ENCODE measurements around the gene RSPH9. TPM values are rescaled to one million over a fixed set of nuclear protein-coding genes. Genes with fewer than 3 reads are reported as not detected.

The RSPH9 gene
- total RNA-seq, 1 experiment from 2014 or later = not detected

DNA sequence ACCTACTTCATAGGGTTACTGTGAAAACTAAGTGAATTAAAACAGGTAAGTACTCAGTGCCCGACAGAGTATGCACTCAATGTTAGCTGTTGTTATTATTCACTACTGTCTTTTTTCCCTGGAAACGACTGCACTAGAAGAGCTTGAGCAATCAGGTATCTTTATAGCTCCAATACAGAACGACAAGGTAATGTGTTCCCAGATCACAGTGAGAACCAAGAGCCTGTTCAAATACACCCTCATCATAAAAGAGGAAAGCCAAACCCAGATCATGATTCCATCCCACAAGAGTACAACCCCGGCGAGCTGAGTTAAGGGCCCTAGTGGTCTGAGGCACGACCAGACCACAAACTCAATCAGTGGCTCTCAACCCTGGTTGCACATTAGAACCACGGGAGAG lies 32.9 kb downstream of the RSPH9 start:
- Histone ChIP-seq H3K9me3 (replicated peaks) (no peaks in the 10 kb centered on the region), H3K27me3 (replicated peaks) (no peaks in the 10 kb centered on the region), H3K4me3 (no peak overlapping the region), H3K4me1 (replicated peaks) (no peaks in the 10 kb centered on the region; the same call in 1 of the 2 replicates), H3K36me3 (peaks cover 90% of the 10 kb centered on the region), H3K27ac (no peak overlapping the region)
- DNase-seq (ENCODE audit: low read depth in 1 of 2, low spot score in 2 of 2) = no peak

DNA sequence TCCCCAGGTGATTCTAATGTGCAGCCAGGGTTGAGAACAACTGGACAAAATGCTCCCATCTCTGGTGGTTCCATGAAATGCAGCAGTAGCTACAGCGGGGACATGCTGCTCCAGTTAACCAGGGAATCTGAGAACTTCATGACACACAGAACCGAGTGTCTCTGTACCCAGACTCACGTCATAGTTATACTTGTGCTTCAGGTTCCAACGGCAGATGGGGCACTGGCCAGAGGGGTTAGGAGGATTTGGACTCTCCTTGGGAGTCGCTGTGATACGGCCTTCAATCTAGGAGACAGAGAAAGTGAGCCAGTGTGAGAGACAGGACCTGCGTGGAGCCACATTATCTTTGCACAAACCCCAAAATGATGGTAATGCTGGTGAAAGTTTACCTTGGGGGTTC lies 33.5 kb downstream of the RSPH9 start:
- no peak for DNase-seq (ENCODE audit: low read depth in 1 of 2, low spot score in 2 of 2)
- H3K36me3 ChIP-seq = peaks cover 88% of the 10 kb centered on the region

DNA sequence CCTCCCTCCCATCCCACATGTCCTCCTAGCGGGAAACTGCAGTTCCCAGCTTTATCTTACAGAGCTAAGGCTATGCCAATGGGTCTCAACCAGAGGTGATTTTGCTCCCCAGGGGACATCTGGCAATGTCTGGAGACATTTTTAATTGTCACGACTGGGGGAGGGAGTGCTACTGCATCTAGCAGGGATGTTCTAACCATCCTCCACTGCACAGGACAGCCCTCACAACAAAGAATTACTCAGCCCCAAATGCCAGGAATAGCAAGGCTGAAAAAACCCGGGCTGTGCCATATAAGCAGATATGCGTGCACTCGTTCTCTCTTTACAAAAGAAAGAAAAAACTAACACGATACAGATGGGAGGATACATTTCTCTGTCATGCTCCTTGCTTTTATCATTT lies 34.2 kb downstream of the RSPH9 start:
- Histone ChIP-seq H3K27me3 (replicated peaks) (no peaks in the 10 kb centered on the region), H3K4me1 (replicated peaks) (peaks cover 5% of the 10 kb centered on the region; the same call in 1 of the 2 replicates), H3K9me3 (replicated peaks) (no peaks in the 10 kb centered on the region), H3K27ac (no peak overlapping the region), H3K36me3 (peaks cover 84% of the 10 kb centered on the region), H3K4me3 (no peak overlapping the region)
- DNase-seq (ENCODE audit: low read depth in 1 of 2, low spot score in 2 of 2) = no peak

More for the DNA sequence above, 33.5 kb downstream of the RSPH9 start:
- peaks cover 5% of the 10 kb centered on the region; the same call in 1 of the 2 replicates for H3K4me1 ChIP-seq (replicated peaks)
- H3K27ac ChIP-seq = no peak overlapping the region
- H3K27me3 ChIP-seq (replicated peaks) = no peaks in the 10 kb centered on the region
- H3K4me3 ChIP-seq = no peak overlapping the region
- H3K9me3 ChIP-seq (replicated peaks) = no peaks in the 10 kb centered on the region

DNA sequence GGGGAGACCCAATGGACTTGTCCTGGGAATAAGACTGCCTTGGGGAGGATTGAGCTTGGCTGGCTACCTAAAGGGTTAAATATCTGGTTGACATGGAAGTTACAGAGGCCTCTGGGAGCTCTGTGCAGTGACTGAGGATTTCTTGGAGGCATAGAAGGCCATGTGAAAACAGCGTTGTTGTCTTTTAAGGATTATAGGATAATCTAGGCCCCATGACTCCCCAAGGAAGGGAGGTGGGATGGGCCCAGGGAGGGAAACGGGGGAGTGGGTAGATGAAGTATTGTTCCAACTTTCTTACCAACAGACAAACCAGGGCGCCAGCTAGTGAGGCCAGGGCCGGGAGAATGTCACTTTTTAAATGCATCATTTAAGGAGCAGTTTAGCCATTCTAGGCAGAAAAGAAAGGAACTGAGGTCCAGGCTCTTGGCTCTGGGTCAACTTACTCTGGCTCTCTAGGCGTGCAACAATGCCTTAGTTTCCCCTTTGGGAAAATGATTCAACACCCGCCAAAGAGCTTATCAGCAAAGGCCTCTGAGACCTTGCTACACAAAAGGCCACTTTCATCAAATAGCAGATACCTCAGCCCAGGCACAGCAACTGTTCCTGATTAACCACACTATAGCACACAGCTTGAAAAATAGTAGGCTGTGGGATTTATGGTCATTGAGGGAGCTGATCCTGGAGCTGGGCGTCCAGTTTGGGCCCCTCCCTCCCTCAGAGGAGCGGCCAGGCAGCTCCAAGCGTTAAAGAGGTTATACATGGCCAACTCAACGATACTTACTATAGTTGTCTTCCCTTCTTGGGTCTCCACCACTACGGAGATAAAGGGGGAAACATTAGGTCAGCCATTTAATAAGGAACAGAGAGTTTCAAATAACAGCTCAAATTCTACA lies 35.7 kb downstream of the RSPH9 start:
- Histone ChIP-seq H3K4me1 (replicated peaks) (peaks cover 5% of the 10 kb centered on the region; the same call in 1 of the 2 replicates), H3K36me3 (peaks cover 75% of the 10 kb centered on the region), H3K27me3 (replicated peaks) (no peaks in the 10 kb centered on the region), H3K9me3 (replicated peaks) (no peaks in the 10 kb centered on the region), H3K27ac (no peak overlapping the region), H3K4me3 (no peak overlapping the region)
- no peak for DNase-seq (ENCODE audit: low read depth in 1 of 2, low spot score in 2 of 2)

DNA sequence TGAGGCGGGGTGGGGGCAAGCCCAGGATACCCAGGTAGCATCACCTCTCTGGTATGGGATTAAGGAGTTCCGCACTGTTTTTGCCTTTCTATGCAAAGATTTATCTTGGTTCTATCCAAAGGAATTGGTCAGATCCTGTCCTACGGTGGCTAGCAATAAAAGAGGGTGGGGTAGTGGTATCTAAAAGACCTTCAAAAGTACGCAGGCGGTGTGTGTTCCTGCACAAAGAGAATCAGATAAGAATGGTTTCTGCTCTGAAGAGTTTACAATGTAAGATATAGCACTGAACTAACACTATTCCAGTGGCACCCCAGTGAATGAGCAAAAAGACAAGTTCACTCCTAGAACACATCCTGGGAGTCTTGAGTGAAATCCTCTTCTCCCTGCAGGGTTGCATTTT lies 36.5 kb downstream of the RSPH9 start:
- Histone ChIP-seq H3K36me3 (peaks cover 71% of the 10 kb centered on the region), H3K4me3 (no peak overlapping the region), H3K27ac (no peak overlapping the region), H3K9me3 (replicated peaks) (no peaks in the 10 kb centered on the region), H3K27me3 (replicated peaks) (no peaks in the 10 kb centered on the region), H3K4me1 (replicated peaks) (peaks cover 7% of the 10 kb centered on the region)
- DNase-seq (ENCODE audit: low read depth in 1 of 2, low spot score in 2 of 2) = no peak

DNA sequence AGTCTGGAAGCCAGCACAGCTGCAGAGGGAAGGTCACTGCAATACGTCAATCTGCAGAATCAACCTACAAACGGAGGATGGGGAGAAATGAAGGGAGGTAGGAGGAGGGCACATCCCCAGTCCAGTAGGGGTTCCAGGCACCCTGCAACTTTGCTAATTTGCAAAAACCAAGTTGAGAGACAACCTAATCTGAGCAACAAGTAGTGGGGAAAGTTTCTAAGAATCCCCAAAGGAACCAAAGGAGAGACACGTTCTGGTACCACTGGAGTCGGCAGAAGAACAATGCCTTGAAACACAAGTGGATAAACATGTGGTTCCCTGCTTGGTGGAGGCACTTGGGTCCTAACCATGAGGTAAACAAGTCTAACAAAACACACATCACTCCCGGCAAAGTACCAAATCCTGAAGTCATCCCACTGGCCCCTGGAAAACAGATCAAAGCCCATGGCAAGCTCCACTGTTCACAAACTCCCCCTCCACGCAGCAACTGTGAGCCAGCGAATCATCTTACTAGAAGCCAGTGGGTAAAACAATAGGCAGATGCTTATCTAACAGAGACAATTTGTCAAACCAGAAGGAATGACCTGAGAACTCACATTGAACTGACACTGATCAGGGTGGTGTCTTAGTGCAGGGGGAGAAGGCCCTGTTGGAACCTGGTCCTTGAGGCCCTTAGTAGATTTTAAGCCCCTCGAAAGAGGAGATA lies 38.0 kb downstream of the RSPH9 start:
- Histone ChIP-seq H3K4me1 (replicated peaks) (peaks cover 13% of the 10 kb centered on the region), H3K27me3 (replicated peaks) (no peaks in the 10 kb centered on the region), H3K27ac (no peak overlapping the region), H3K4me3 (no peak overlapping the region), H3K36me3 (peaks cover 57% of the 10 kb centered on the region), H3K9me3 (replicated peaks) (no peaks in the 10 kb centered on the region)
- no peak for DNase-seq (ENCODE audit: low read depth in 1 of 2, low spot score in 2 of 2)

DNA sequence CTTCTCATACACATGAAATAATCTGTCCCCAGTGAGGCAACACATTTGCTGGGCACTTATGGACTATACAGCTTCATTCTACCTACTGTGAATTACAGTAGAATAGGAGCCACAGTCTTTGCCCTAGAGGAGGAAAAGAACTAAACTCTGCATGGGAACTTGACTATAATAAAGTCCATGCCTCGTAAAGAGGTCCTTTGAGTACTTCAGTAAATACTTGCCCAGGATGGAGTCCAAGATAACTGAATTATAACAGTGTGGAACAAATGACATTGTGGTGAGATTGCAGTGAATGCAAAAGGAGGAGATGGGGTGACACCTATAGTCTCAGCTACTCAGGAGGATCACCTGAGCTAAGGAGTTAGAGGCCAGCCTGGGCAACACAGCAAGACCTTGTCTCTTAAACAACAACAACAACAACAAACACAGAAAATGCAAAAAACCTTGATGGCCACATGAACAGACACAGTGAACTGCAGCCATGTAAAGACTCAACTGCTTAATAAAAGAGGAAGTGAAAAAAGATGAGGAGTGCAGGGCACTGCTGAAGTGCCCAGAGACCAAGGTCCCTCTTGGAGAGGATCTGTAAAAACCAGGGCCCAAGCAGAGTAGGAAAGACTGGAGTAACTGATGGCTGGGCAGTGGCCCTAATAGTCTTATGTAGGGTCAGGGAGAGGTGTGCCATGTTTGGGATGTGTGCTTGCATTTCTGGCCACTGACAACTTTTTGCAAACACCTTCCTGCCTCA lies 39.0 kb downstream of the RSPH9 start:
- H3K9me3 ChIP-seq (replicated peaks) = no peaks in the 10 kb centered on the region
- H3K27me3 ChIP-seq (replicated peaks) = no peaks in the 10 kb centered on the region
- no peak overlapping the region for H3K27ac ChIP-seq
- H3K4me1 ChIP-seq (replicated peaks) = peaks cover 18% of the 10 kb centered on the region
- H3K4me3 ChIP-seq = no peak overlapping the region
- H3K36me3 ChIP-seq = peaks cover 47% of the 10 kb centered on the region
- DNase-seq (ENCODE audit: low read depth in 1 of 2, low spot score in 2 of 2) = no peak

- DNase-seq (ENCODE audit: low read depth in 1 of 2, low spot score in 2 of 2) = no peak
- peaks cover 19% of the 10 kb centered on the region for H3K36me3 ChIP-seq
- no peaks in the 10 kb centered on the region for H3K9me3 ChIP-seq (replicated peaks)
- H3K27ac ChIP-seq = peak overlapping the region; percentile 35
- H3K4me1 ChIP-seq (replicated peaks) = peaks cover 18% of the 10 kb centered on the region
- no peaks in the 10 kb centered on the region; the same call in 1 of the 2 replicates for H3K27me3 ChIP-seq (replicated peaks)
- H3K4me3 ChIP-seq = peak overlapping the region; percentile 59
Measured at GRCh38 chr6:43687079-43687436, 42.2 kb downstream of the RSPH9 start.

DNA sequence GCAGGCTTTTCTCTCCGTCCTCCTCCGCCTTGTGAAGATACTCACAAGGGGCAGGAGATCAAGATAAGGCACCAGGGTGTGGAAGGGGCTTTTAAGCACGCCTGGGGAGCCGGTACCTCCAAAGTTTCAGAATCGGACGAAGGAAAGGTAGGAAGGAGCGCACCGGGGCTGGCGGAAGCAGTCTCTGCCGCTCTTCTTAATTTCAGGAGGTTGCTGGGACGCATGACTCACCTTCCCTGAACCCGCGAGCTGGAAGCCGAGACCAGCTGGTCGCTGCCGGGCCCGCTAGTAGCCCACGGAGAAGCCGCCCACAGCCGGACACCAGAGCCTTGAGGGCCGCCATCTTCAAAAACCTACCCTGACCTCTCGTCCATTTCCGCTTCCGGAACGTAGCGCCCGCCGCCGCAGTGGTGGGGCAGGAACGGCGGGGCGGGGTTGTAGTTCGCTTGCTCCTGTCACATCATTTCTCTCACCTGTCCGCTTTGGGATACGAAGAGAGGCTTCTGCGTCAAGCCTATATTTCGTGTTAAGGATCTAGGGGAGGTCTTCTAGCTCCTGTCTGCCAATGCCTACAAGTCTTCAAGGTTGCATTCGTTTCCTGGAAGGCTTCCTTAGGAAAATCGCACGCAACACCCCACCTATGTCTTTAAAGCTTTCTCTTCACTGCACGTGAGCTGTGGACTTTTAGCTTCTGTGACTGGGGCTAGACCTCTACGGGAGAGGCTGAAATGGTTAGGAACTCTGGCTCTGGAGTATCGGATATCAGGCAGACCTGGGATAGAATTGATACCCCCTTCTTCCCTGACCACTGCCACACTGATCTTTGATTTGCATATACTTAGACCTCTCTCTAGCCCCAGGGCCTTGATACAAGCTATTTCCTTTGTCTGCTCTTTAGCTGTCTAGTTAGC lies 42.9 kb downstream of the RSPH9 start, which contains the start of gene MRPS18A:
TSS of gene MRPS18A (minus strand) at position 355 of the 911 bp plus-strand sequence. CDS start at position 343, 12 bp downstream.
- Histone ChIP-seq H3K9me3 (replicated peaks) (no peaks in the 10 kb centered on the region), H3K27ac (peak within 1 kb of the TSS; percentile 35)
- DNase-seq (ENCODE audit: low read depth in 1 of 2, low spot score in 2 of 2) = peak; percentile 59 to 78

DNA sequence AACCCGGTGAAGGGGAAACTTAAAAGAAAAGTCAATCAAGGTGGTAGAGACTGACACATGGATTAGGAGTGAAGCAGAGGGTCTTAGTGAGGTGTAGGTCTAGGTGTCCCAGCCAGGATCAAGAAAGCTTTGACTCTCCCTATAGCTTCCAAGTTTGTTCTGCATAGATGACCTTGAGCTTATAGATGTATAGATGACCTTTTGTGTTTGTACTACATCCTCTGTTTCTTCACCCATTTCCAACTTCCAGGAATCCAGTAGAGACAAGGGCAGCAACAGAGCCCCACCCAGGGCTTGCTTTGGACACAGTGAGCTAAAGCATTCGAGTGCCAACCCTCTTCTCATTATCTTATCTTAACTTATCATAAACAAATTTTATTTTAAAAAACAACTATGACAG lies 44.6 kb downstream of the RSPH9 start:
- no peaks in the 10 kb centered on the region; the same call in 1 of the 2 replicates for H3K27me3 ChIP-seq (replicated peaks)
- no peaks in the 10 kb centered on the region for H3K9me3 ChIP-seq (replicated peaks)
- no peak overlapping the region for H3K4me3 ChIP-seq
- H3K4me1 ChIP-seq (replicated peaks) = peaks cover 13% of the 10 kb centered on the region
- DNase-seq (ENCODE audit: low read depth in 1 of 2, low spot score in 2 of 2) = no peak
- H3K36me3 ChIP-seq = 0 out of 2 replicates have a peak, but pooled peaks cover 8% of the 10 kb centered on the region
- no peak overlapping the region for H3K27ac ChIP-seq

More for the DNA sequence above, 42.9 kb downstream of the RSPH9 start, which contains the start of gene MRPS18A:
- Histone ChIP-seq H3K4me3 (peak within 1 kb of the TSS; percentile 59), H3K27me3 (replicated peaks) (no peaks in the 10 kb centered on the region; the same call in 1 of the 2 replicates), H3K4me1 (replicated peaks) (peaks cover 18% of the 10 kb centered on the region), H3K36me3 (peaks cover 14% of the 10 kb centered on the region)

DNA sequence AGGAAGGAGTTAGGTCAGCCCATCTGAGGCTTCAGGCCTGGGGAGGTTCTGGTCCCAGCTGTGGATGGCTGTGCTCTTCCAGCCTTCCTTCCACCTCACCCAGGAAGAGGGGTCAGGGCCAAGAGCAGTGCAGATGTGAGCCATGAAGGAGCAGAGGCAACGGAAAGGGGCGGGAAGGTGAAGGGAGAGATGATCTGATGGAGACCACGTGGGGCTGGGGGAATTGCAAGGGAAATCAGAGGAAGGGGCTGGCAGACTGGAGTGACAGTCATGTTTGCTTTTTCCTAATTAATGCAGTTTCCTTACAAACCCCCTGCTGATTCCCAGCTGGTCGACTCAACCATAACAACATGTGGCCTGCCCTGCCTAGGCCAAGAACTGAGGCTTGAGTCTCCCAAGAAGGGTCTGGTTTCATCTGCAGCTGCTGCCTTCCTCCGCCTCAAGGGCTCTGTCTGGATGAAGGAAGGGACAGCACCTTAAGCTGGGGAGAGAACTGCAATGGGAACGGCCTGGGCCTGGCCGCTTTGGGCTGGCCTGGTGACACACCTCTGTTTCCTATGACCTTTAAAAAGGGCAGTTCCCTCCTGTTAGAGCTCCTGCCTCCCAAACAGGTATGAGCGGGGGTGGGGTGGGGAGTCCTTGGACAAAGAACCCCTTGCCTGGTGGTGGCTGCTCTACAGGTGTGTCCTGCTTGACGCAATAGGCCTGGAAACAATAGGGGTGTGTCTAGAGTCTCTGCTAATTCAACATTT lies 50.6 kb downstream of the RSPH9 start:
- H3K27ac ChIP-seq = no peak overlapping the region

GRCh38 chr6:43695967-43696291 lies 51.1 kb downstream of the RSPH9 start:
- DNase-seq (ENCODE audit: low read depth in 1 of 2, low spot score in 2 of 2) = no peak
- no peaks in the 10 kb centered on the region for H3K36me3 ChIP-seq
- peaks cover 27% of the 10 kb centered on the region for H3K4me1 ChIP-seq (replicated peaks)
- H3K27me3 ChIP-seq (replicated peaks) = no peaks in the 10 kb centered on the region
- H3K27ac ChIP-seq = no peak overlapping the region
- no peaks in the 10 kb centered on the region for H3K9me3 ChIP-seq (replicated peaks)
- H3K4me3 ChIP-seq = no peak overlapping the region

More for the DNA sequence above, 50.6 kb downstream of the RSPH9 start:
- H3K9me3 ChIP-seq (replicated peaks) = no peaks in the 10 kb centered on the region
- no peaks in the 10 kb centered on the region for H3K36me3 ChIP-seq
- DNase-seq (ENCODE audit: low read depth in 1 of 2, low spot score in 2 of 2) = no peak
- no peak overlapping the region for H3K4me3 ChIP-seq
- H3K27me3 ChIP-seq (replicated peaks) = no peaks in the 10 kb centered on the region
- H3K4me1 ChIP-seq (replicated peaks) = peaks cover 26% of the 10 kb centered on the region

Data from SJSA1 (cell line).